Brain microvascular endothelial cell (primary cell): ENCODE results near the gene TMEM98.

Experiments
- DNase-seq: peaks from one replicate; pipeline ENCODE4 v3.0.0-alpha.2; 2020
- H3K27ac ChIP-seq: fragments of 250-450 bp; sonication (Bioruptor Pico); 2 replicates; pipeline ENCODE4 v1.5.1; 2020; ENCODE audit warnings: mild to moderate bottlenecking, moderate library complexity
- H3K27me3 ChIP-seq: fragments of 250-450 bp; sonication (Bioruptor Pico); replicated peaks from 2 replicates; pipeline ENCODE4 v1.5.1; 2020; ENCODE audit warnings: mild to moderate bottlenecking
- H3K36me3 ChIP-seq: fragments of 250-450 bp; sonication (Bioruptor Pico); replicated peaks from 2 replicates; pipeline ENCODE4 v1.5.1; 2020; ENCODE audit warnings: mild to moderate bottlenecking
- H3K4me3 ChIP-seq: 2 replicates; pipeline ENCODE4 v1.5.1; 2011; ENCODE audit warnings: low read depth, mild to moderate bottlenecking, control low read depth, low read length, moderate library complexity
- CTCF ChIP-seq: IDR thresholded peaks from 2 replicates; pipeline ENCODE4 v1.5.1; 2011; ENCODE audit warnings: low read depth, mild to moderate bottlenecking, moderate library complexity, low read length, control low read depth, inconsistent platforms; ENCODE audit errors: missing control alignments
- in situ Hi-C: cut with HindIII; loops from 2 replicates; pipeline ENCODE4 v1.10.0; 2017; ENCODE audit warnings: low sequenced_read_pairs, low pct_ligation_motif_present

Gene TMEM98

GRCh38 chr17:32927201-32927723 is 691 bp upstream of the TMEM98 start:
- DNase-seq, result no peak
- in situ Hi-C loops, result no loop called here
- H3K36me3 ChIP-seq, result peaks cover 7% of the 10 kb centered on the region
- peak overlapping the region; percentile 31 for H3K27ac ChIP-seq
- TF ChIP-seq CTCF, result no peak
- no peaks in the 10 kb centered on the region for H3K27me3 ChIP-seq
- H3K4me3 ChIP-seq, result peak overlapping the region; percentile 69

GRCh38 chr17:32928586-32929535 is 908 bp downstream of the TMEM98 start:
- no peak for TF ChIP-seq CTCF
- in situ Hi-C loops, result no loop called here
- Histone ChIP-seq H3K36me3 (peaks cover 16% of the 10 kb centered on the region), H3K4me3 (peak overlapping the region; percentile 69), H3K27me3 (no peaks in the 10 kb centered on the region), H3K27ac (peak overlapping the region; percentile 31)
- no peak for DNase-seq

GRCh38 chr17:32929588-32929987 is 1.6 kb downstream of the TMEM98 start:
- Histone ChIP-seq H3K27ac (no peak overlapping the region), H3K4me3 (peak overlapping the region; percentile 69), H3K27me3 (no peaks in the 10 kb centered on the region), H3K36me3 (peaks cover 23% of the 10 kb centered on the region)
- TF ChIP-seq CTCF, result no peak
- in situ Hi-C loops, result no loop called here
- no peak for DNase-seq

GRCh38 chr17:32930512-32930911 is 2.6 kb downstream of the TMEM98 start:
- no peaks in the 10 kb centered on the region for H3K27me3 ChIP-seq
- no peak for DNase-seq
- no peak for TF ChIP-seq CTCF
- H3K27ac ChIP-seq, result no peak overlapping the region
- H3K36me3 ChIP-seq, result peaks cover 29% of the 10 kb centered on the region
- no peak overlapping the region for H3K4me3 ChIP-seq
- in situ Hi-C loops, result no loop called here

- H3K36me3 ChIP-seq, result peaks cover 40% of the 10 kb centered on the region
- H3K27ac ChIP-seq, result no peak overlapping the region
- TF ChIP-seq CTCF, result no peak
- no peak overlapping the region for H3K4me3 ChIP-seq
- DNase-seq, result no peak
- in situ Hi-C loops, result no loop called here
- no peaks in the 10 kb centered on the region for H3K27me3 ChIP-seq
These were observed 3.7 kb downstream of the TMEM98 start for GRCh38 chr17:32931686-32932085.
